Measurements from ENCODE around the gene WWC2.

WWC2 gene

DNA sequence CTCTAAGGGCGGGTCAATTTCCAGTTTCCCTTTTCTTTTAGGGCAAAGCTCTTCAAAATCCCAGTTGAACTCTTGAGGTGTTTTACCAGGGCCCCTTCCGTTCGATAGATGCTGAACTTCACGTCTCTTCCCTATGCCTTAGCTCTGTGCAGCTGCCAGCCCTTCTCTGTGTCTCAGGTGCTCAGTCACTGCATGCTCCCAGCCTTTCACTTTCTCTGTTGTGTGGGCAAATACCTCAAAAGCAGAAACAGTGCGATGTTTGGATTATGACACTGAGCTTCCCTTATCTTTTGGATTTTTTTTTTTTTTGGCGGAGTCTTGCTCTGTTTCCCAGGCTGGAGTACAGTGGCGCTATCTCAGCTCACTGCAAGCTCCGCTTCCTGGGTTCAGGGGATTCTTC lies 112.5 kb downstream of the WWC2 start:
- DNase-seq = no peak

DNA sequence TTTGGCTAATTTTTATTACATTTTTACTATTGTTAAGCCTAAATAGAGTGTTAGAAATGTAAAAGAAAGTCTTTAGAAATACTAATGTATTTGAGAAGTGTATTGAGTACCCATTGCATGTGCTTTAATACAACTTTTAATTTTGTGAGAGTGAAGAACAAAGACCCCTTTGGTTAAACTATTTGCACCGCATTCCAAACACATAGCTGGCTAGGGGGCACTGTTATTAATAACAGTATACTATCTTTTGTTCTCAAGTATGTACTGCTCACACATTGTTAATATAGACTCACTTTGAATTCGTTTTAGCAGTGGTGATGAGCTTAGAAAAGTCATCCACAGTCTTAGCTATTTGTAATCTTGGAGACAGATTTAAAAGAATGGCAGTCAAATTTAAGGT lies 114.9 kb downstream of the WWC2 start:
- no peak for DNase-seq

DNA sequence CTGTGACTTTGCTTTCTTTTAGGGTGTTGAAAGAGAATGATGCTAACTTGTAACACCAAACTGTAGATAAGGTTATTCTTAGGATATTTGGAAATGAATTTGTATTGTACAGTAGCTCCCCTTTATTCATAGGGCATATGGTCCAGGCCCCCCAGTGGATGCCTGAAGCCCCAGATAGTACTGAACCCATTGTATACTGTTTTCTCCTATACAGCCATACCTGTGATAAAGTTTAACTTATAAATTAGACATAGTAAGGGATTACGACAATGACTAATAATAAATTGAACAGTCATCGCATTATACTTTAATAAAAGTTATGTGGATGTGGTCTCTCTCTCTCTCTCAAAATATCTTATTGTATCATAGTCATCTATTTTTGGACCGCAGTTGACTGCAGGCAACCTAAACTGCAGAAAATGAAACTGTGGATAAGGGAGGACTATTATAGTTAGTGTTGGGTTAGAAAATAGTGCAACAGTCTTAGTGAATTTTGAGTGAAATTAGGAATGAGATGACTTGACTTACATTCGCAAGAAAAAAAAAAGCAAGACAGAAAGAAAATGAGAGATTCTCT lies 115.9 kb downstream of the WWC2 start:
- no peak for DNase-seq

DNA sequence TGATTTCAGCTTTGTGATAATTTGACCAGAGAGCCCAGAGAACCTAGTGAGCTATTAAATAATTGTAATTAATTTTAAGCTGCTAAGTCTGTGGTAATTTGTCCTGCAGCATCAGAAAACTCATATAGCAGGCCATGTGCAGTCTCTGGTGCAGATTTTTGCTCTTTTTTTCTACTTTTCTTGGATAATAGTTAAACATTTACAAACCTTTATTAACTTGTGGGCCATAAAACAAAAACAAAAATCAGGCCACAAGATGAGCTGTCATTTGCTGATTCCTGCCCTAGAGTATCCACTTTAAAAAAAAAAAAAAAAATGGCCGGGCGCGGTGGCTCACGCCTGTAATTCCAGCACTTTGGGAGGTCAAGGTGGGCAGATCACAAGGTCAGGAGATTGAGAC lies 121.2 kb downstream of the WWC2 start:
- no peak for DNase-seq

DNA sequence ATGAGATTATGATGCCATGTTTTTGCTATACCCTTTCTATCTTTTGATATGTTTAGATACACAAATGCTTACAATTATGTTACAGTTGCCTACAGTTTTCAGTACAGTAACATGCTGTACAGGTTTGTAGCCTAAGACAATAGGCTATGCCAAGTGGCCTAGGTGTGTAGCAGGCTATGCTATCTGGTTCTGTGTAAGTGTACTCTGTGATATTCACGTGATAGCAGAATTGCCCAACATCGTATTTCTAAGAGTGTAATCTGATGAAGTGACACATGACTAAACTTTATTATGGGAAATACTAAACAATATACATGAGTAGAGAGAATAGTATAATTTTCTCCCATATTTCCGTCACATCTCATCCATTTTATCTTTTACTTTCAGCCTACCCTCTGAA lies 124.0 kb downstream of the WWC2 start:
- DNase-seq = no peak

DNA sequence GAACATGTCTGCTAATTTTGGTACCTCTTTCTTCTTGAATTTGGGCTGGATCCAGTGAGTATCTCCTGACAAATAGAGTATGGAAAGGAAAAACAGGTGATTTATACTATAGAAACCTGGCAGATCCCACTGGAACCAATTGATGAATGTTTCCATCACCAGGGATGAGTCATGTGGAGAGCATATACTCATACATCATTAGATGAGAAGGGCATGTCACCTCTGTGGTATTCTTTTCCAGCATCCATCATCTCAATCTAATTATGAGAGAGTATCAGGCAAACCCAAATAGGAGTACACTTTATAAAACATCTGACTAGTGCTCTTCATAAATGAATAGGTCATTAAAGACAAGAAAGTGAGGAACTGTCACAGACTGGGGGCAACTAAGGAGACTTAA lies 130.3 kb downstream of the WWC2 start:
- no peak for DNase-seq

DNA sequence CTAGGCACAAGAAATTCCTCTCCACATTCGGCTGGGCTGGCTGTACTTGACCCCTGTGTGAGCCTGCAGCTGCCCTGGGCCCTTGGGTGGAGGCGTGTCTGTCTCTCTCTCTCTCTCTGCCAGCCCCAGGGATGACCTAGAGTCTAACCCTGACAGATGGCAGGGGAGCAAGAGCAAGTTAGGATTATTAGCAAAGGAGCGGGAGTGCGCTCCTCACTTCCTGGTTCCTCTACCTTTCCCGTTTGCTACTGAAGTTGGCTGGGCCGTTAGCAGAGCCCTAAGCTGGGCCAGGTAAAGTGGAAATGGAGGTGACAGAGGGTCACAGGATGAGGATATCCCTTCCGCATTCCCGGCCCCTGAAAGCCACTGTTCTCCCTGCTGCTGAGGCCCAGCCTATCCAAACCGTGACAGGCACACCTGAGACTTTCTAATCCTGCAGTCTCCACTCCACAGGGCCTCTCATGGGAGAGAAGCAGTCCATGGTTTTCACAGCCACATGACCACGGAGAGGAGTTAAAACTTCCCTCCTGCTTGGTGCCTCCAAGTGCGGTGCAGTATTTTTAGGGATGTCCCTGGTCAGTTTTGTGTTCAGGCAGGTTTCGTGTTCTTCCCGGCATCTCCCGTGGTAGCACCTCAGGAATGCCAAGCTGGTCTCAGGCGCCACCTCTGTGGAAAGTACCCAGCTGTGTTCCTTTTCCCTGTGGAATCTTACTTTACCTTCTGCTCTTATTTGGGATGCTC lies 141.7 kb downstream of the WWC2 start:
- DNase-seq = no peak

DNA sequence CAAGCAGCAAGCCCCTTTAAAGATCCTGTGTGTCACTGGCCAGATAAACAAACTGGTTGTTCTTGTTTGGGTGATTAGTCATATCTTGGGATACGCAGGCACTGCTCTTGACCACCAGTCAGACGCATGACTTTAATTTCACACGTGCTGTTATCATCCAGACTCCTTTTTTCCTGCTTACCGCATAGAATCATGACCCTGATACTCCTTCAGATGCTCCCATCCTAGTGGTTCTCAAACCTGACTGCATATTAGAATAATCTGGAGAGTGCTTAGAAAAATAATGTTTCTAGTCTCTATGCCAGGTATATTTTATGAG lies 142.2 kb downstream of the WWC2 start:
- DNase-seq = no peak

DNA sequence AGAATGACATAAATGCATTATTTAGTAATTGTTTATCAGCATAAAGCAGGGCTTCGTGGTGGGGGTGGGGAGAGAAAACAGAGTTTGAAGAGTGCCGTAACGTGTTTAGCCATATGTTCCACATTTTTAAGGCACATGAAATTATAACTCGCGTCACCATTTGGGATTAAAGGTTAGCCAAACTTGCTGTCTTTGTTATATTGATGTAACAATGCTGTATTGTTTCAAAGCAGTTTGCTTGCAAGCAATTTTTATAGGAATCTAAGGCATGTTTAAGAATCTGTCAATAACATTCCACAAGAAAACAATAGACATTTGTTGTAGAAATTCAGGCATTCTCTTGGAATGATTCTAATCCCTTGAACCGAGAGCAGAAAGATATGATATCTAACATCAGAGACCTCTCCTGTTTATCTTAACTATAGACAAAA lies 142.7 kb downstream of the WWC2 start:
- no peak for DNase-seq

DNA sequence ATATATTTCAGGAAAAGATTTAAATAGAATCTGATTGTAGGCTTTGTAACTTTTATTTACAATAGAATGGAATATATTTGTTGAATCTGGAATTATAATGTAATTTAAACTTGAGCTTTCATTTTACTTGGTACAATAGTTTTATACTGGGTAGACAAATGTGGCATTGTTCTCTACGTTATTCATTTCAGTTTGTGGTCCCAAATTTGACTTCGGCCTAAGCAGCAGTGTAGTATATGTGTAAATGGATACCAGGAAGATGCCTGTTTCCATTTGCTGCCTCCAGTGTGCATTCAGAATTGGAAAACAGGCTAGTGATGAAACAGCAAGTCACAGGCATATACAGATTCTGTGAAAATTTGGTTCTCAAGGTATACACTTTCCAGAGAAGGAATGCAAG lies 143.2 kb downstream of the WWC2 start:
- DNase-seq = no peak

DNA sequence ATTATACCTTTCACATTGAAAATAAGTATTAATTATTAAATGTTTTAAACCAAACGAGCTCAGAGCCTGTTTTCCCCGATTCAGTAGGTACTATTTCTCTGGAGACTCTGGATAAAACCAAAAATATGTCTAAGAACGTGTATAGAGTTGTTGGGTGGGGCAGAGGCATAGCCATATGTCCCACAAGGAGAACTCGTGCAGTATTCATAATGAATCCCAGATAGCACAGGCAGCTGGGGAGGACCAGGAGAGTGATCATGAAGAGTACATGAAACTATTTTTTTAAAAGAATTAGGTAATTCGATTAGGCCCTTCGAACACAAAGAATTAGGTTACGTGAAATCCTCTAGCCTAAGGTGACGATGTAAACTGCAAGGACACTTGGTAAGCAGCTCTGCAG lies 145.0 kb downstream of the WWC2 start:
- no peak for DNase-seq

DNA sequence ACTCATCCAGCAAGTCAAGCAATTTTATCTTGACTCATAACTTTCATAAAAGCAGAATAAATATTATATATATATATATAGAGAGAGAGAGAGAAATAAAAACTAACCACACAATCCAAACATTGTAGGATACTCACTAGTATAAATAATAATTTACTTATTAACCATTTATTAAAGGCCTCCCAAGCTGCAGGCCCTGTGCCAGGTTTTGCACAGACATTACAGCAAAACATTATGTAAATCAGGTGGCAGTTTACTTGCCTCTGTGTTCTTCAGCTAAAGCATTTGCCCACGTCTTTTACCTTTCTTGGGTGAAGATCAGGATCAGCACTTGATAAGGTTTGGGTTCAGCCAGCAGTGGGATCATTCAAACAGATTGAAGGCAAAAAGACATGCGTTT lies 145.4 kb downstream of the WWC2 start:
- no peak for DNase-seq

DNA sequence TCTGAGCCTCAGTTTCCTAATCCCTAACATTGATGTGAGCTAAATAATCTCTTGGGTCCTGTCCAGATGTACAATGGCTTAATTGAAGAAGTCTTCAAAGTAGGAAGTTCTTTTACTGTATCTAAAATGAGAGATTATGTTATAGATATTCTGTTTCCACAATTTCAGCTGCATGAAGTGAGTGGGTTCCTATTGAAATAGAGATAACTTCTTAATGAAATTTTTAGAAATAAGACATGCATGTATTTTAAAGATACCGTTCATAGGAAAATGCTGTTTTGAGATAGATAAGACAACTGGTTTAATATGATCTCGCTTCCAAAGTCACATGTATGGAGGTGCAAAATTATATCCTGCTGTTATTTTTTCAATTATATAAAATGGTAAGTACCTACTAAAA lies 149.1 kb downstream of the WWC2 start:
- DNase-seq = no peak

DNA sequence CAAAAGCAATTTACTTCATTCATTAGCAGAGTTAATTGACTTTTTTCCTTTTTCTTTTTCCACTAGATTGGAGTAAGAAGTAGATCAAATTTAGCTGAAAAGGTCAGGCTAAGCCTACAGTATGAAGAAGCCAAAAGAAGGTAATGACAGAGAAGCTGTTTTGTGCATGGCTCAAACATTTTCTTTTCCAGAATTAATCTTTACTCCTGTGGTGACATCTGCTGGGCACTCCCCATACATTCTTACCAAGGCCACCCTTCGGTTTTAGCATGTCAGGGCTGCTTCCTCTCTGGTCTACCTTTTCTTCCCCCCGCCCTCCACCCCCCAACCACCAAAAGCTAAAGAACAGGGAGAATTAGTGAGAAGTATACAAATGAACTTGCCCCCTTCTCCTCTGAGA lies 150.8 kb downstream of the WWC2 start:
- no peak for DNase-seq

DNA sequence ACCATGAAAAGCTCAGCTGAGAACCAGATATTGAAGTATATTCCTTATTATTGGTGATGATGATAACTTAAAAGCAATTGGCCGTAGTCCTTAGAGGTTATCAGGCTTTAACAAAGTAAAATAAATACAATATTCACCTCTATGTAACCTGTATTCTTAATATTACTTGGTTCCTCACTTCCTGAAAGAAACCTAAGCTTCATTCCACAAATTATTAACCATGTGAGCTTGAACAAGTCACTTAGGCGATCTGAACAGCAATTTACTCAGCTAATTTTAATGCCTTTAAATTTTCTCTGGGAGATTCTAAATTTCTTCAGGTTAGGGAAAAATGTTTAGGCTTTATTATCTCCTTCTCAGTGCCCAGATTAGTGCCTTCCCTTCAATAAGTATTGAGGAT lies 151.8 kb downstream of the WWC2 start:
- DNase-seq = no peak

DNA sequence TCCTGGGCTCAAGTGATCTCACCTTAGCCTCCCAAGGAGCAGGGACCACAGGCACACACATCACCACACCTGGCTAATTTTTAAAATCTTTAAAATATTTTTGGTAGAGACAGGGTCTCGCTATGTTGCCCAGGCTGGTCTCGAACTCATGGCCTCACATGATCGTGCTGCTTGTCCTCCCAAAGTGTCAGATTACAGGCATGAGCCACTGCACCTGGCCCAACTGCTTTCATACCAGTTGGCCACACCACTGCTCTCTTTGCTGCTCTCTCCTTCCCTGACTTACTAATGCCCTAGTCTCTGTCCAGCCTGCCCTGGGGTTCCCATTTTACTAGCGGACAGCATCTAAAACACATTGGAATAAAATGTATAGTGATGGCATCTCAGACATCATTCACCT lies 153.9 kb downstream of the WWC2 start:
- no peak for DNase-seq

DNA sequence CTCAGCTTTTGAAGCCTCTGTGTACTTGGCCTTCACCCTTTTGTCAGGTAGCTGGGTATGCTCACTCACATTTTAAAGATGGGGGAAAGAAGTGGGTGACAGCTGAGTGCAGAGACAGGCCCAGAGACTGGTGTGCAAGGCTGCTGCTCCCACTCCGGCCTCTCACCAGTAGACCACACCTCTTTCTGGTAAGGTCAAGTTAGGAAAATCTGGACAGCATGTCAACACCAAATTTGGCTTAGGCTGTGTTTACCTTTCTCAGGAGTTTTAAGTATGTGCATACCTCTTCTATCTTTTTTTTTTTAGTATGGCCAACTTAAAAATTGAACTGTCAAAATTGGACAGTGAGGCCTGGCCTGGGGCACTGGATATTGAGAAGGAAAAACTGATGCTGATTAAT lies 154.4 kb downstream of the WWC2 start:
- DNase-seq = no peak

DNA sequence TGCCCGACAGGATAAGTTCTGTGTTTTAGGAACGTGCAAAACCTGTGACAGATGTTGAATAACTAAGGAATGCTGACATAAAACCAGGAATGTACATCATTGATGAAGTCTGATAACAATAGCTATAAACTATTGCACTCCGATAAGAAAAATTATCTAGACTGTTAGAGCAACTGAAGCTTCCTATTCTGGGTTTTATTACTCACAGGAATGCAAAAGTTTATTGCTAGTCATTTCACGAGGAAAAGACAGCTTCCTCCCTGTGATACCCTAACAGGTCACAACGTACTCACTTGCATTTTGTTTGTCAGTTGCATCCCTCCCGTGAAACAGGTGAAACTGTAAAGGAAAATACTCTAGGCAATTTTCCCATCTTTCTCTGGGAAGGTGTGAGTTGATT lies 155.1 kb downstream of the WWC2 start:
- no peak for DNase-seq

DNA sequence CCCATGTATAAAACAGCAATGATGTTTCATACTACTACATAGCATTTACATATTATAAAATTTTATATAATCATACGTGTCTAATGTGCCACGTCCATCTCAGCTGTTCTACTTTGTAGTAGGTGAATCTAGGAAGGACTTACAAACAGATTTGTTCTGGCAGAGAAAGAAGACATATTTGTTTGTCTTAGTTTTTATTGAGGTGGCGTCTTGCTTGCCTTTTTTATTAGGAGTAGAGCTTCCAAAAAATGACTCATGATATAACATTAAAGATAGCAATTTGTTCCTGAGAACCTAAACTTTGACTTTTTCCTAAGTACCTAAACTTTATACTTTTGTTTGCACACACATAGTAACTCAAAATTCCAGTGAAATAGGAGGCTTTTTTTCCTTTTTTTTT lies 156.4 kb downstream of the WWC2 start:
- DNase-seq = no peak

DNA sequence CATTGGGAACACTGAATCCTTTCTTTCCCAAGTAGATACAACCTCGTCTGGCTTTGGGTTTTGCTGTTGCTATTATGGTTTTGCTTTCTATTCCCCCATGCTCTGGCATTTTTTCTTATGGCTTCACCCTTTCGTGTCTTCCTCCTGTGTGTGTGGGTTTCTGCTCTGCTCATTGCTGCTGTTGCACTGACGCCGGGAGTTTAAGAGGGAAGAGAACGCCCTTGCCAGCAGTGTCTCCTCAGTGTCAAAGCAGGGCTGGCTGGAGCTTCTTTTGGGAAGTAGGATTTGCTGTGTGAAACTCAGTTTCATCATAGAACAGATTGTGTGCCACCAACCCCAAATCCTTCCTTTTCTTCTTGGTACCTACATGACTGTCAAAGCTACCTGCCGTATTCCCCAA lies 157.3 kb downstream of the WWC2 start:
- no peak for DNase-seq

DNA sequence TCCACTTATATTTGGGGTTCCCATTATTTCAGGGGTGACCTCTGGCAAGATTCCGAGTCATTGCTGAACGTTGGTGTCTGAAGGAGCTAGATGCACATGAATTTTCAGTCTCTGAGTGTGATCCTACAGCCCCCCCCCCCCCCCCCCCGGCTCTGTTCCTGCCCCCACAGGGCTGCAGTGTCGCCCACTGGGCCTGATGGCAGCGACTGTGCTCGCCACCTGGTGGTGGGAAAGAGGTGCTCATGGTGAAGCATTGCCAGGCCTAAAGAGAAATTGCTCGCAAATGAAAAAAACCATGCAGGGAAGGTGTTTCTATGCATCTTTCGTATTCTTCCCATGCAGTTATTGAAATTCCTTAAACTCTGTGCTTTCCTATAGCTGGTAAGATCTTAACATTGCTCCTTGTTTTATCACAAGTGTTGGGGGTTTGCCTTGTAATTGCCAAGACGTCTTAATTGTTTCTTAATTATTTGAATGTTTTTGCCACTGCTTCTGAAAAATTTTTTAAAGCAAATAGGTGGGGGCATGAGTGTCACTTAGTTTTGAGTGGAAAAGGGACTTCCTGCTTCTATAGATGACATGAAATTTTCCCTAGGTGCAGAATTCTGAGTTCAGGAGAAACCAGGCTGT lies 157.8 kb downstream of the WWC2 start:
- DNase-seq = no peak

DNA sequence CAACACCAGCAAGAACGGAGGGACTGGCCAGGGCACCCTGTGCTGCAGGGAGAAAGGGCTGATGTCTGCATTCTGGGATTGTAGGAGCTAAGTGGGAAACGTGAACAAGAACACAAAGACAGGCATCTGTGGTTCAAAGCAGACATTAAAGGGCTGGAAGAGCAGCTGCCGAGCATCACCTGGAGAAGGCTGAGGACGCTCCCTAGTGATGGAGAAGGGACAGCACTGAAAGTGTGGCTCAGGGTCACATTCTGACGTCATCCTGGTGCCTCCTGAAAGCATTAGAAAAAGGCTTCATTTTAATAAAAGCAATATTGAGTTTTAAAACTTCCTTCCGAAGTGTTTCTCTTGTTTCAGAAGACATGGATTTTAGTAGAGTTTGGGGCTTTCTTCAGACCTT lies 158.8 kb downstream of the WWC2 start:
- no peak for DNase-seq

DNA sequence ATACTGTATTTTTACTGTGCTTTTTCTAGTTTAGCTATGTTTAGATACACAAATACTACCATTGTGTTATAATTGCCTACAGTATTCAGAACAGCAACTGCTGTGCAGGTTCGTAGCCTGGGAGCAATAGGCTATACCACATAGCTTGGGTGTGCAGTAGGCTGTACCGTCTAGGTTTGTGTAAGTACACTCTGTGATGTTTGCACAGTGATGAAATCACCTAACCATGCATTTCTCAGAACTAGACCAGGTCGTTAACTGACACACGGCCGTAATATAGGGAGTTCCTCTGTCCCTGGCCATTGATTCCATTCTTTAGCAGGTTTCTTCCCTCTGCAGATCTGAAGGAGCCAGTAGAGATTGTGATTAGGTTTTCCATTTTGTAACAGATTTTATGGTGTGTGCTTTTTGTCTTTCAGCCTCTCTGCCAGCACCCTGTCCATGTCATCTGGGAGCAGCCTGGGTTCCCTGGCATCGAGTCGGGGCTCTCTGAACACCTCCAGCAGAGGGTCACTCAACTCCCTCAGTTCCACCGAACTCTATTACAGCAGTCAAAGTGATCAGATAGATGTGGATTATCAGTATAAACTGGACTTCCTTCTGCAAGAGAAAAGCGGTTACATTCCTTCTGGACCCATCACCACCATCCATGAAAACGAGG lies 161.6 kb downstream of the WWC2 start:
- DNase-seq = no peak

Measured in GOT3 (cell line).